C4-2B (cell line): ENCODE data around the gene CCNG2.

Experiments used
- CTCF ChIP-seq: fragments of 450-650 bp; conservative IDR thresholded peaks from 2 replicates; pipeline ENCODE4 v1.5.1; 2017; ENCODE audit warnings: mild to moderate bottlenecking
- ZFX ChIP-seq: fragments of 450-650 bp; IDR thresholded peaks from 2 replicates; pipeline ENCODE4 v1.6.1; 2017

- TF ChIP-seq CTCF = no peak
- TF ChIP-seq ZFX = no peak
Measured at GRCh38 chr4:77147079-77147782, 9.8 kb upstream of the CCNG2 start.
